ENCODE results near the gene PTPRO.

- TF ChIP-seq, protein P1, sequence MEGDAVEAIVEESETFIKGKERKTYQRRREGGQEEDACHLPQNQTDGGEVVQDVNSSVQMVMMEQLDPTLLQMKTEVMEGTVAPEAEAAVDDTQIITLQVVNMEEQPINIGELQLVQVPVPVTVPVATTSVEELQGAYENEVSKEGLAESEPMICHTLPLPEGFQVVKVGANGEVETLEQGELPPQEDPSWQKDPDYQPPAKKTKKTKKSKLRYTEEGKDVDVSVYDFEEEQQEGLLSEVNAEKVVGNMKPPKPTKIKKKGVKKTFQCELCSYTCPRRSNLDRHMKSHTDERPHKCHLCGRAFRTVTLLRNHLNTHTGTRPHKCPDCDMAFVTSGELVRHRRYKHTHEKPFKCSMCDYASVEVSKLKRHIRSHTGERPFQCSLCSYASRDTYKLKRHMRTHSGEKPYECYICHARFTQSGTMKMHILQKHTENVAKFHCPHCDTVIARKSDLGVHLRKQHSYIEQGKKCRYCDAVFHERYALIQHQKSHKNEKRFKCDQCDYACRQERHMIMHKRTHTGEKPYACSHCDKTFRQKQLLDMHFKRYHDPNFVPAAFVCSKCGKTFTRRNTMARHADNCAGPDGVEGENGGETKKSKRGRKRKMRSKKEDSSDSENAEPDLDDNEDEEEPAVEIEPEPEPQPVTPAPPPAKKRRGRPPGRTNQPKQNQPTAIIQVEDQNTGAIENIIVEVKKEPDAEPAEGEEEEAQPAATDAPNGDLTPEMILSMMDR (IDR thresholded peaks at IDR 0.05; ENCODE audit: insufficient read depth, low read length, poor library complexity, severe bottlenecking), result no peak
- no peak for TF ChIP-seq EZH2phosphoT487 (conservative IDR thresholded peaks at IDR 0.05; ENCODE audit: low read length)
These were observed 117.2 kb downstream of the PTPRO start for GRCh38 chr12:15439459-15439858.
